HEK293 (cell line): ENCODE measurements around the gene PTPRO.

Source experiments
- CTCF ChIA-PET: fragments of 350-600 bp; formaldehyde crosslinking; extraction: SDS; loops from one replicate; lab custom pipeline; 2021; ENCODE audit warnings: antibody characterized with exemption; lab: Yijun Ruan, JAX
- POLR2A ChIA-PET: fragments of 300-600 bp; formaldehyde crosslinking; extraction: SDS; loops from one replicate; lab custom pipeline; 2020; ENCODE audit warnings: antibody characterized with exemption, inconsistent platforms; lab: Yijun Ruan, JAX
- H3K27ac ChIP-seq: fragments of 200-500 bp; sonication (Bioruptor generic); 2 replicates; pipeline ENCODE4 v1.5.1; 2014; ENCODE audit warnings: low read depth, low read length, control low read depth, inconsistent platforms; ENCODE audit errors: extremely low read depth
- H3K36me3 ChIP-seq, 2 experiments: fragments of 200-500 bp in 1 of 2; sonication (Bioruptor generic) in 1 of 2; 1 replicate in 1 of 2; 2 replicates in 1 of 2; pipeline ENCODE4 v1.5.1; 2014 to 2017; ENCODE audit warnings: inconsistent platforms in 2 of 2, low read length in 2 of 2; ENCODE audit not compliant: control insufficient read depth in 2 of 2, insufficient read depth in 1 of 2
- H3K4me1 ChIP-seq: fragments of 200-500 bp; sonication (Bioruptor generic); 2 replicates; pipeline ENCODE4 v1.5.1; 2014; ENCODE audit warnings: mild to moderate bottlenecking, low read length, inconsistent platforms; ENCODE audit not compliant: control insufficient read depth, insufficient read depth
- H3K4me3 ChIP-seq: 2 replicates; pipeline ENCODE4 v1.5.1; 2011; ENCODE audit warnings: low read depth, mild to moderate bottlenecking, control low read depth, low read length, moderate library complexity
- H3K9me3 ChIP-seq: fragments of 200-500 bp; sonication (Bioruptor generic); 2 replicates; pipeline ENCODE4 v1.5.1; 2014; ENCODE audit warnings: low read depth, low read length, inconsistent platforms; ENCODE audit not compliant: control insufficient read depth, insufficient read depth
- HOXC10 ChIP-seq: sonication (generic); formaldehyde crosslinking; IDR thresholded peaks from 2 replicates; pipeline ENCODE4 v1.8.1; 2023; ENCODE audit warnings: mild to moderate bottlenecking, missing genetic modification reagents
- KLF8 ChIP-seq: fragments of 450-650 bp; formaldehyde crosslinking; IDR thresholded peaks from 2 replicates; pipeline ENCODE4 v1.5.1; 2016; ENCODE audit warnings: missing biosample characterization, missing genetic modification characterization
- MYNN ChIP-seq: fragments of 450-650 bp; formaldehyde crosslinking; IDR thresholded peaks from 2 replicates; pipeline ENCODE4 v1.5.1; 2016; ENCODE audit warnings: missing biosample characterization, missing genetic modification characterization, borderline replicate concordance
- OVOL3 ChIP-seq: fragments of 450-650 bp; formaldehyde crosslinking; IDR thresholded peaks from 2 replicates; pipeline ENCODE4 v1.5.1; 2016; ENCODE audit warnings: missing biosample characterization, missing genetic modification characterization
- REST ChIP-seq: fragments of 450-650 bp; formaldehyde crosslinking; IDR thresholded peaks from 2 replicates; pipeline ENCODE4 v1.5.1; 2016; ENCODE audit warnings: missing biosample characterization, missing genetic modification characterization
- SCRT2 ChIP-seq: fragments of 450-650 bp; formaldehyde crosslinking; IDR thresholded peaks from 2 replicates; pipeline ENCODE4 v1.5.1; 2016; ENCODE audit warnings: missing biosample characterization, missing genetic modification characterization
- ZBTB17 ChIP-seq: fragments of 450-650 bp; formaldehyde crosslinking; IDR thresholded peaks from 2 replicates; pipeline ENCODE4 v1.5.1; 2016; ENCODE audit warnings: missing biosample characterization, missing genetic modification characterization
- ZFP3 ChIP-seq: fragments of 450-650 bp; formaldehyde crosslinking; IDR thresholded peaks from 2 replicates; pipeline ENCODE4 v1.5.1; 2016; ENCODE audit warnings: low read depth, missing biosample characterization, missing genetic modification characterization
- ZFP37 ChIP-seq: fragments of 450-650 bp; formaldehyde crosslinking; IDR thresholded peaks from 2 replicates; pipeline ENCODE4 v1.5.1; 2016; ENCODE audit warnings: missing biosample characterization, missing genetic modification characterization
- ZIC2 ChIP-seq: fragments of 450-650 bp; formaldehyde crosslinking; IDR thresholded peaks from 2 replicates; pipeline ENCODE4 v1.5.1; 2016; ENCODE audit warnings: missing biosample characterization, missing genetic modification characterization
- ZNF112 ChIP-seq: fragments of 450-650 bp; formaldehyde crosslinking; IDR thresholded peaks from 2 replicates; pipeline ENCODE4 v1.5.0; 2017; ENCODE audit warnings: missing biosample characterization, missing genetic modification characterization
- ZNF132 ChIP-seq: fragments of 450-650 bp; formaldehyde crosslinking; IDR thresholded peaks from 2 replicates; pipeline ENCODE4 v1.5.1; 2017; ENCODE audit warnings: missing biosample characterization, missing genetic modification characterization, borderline replicate concordance
- ZNF148 ChIP-seq: fragments of 450-650 bp; formaldehyde crosslinking; IDR thresholded peaks from 2 replicates; pipeline ENCODE4 v1.5.0; 2017; ENCODE audit warnings: missing biosample characterization, missing genetic modification characterization, borderline replicate concordance
- ZNF211 ChIP-seq: fragments of 450-650 bp; formaldehyde crosslinking; IDR thresholded peaks from 2 replicates; pipeline ENCODE4 v1.5.1; 2016; ENCODE audit warnings: low read depth, missing biosample characterization, missing genetic modification characterization
- ZNF239 ChIP-seq: fragments of 450-650 bp; formaldehyde crosslinking; IDR thresholded peaks from 2 replicates; pipeline ENCODE4 v1.5.1; 2016; ENCODE audit warnings: missing biosample characterization, missing genetic modification characterization
- ZNF24 ChIP-seq: fragments of 450-650 bp; formaldehyde crosslinking; IDR thresholded peaks from 2 replicates; pipeline ENCODE4 v1.5.1; 2016; ENCODE audit warnings: missing biosample characterization, missing genetic modification characterization
- ZNF335 ChIP-seq: fragments of 450-650 bp; formaldehyde crosslinking; conservative IDR thresholded peaks from 2 replicates; pipeline ENCODE4 v1.5.1; 2016; ENCODE audit warnings: missing biosample characterization, missing genetic modification characterization
- ZNF433 ChIP-seq: fragments of 450-650 bp; formaldehyde crosslinking; IDR thresholded peaks from 2 replicates; pipeline ENCODE4 v1.5.1; 2016; ENCODE audit warnings: missing biosample characterization, missing genetic modification characterization, low read depth
- ZNF521 ChIP-seq: fragments of 450-650 bp; formaldehyde crosslinking; IDR thresholded peaks from 2 replicates; pipeline ENCODE4 v1.5.1; 2017; ENCODE audit warnings: missing biosample characterization, mild to moderate bottlenecking, missing genetic modification characterization
- ZNF549 ChIP-seq: fragments of 450-650 bp; IDR thresholded peaks from 2 replicates; pipeline ENCODE4 v1.5.1; 2018; ENCODE audit warnings: missing biosample characterization, missing genetic modification characterization, mild to moderate bottlenecking, inconsistent platforms, moderate library complexity
- ZNF596 ChIP-seq: fragments of 450-650 bp; IDR thresholded peaks from 2 replicates; pipeline ENCODE4 v1.5.0; 2018; ENCODE audit warnings: missing biosample characterization, mild to moderate bottlenecking, missing genetic modification characterization, moderate library complexity
- ZNF626 ChIP-seq: fragments of 450-650 bp; sonication (Bioruptor Pico); formaldehyde crosslinking; IDR thresholded peaks from 2 replicates; pipeline ENCODE4 v1.5.1; 2018; ENCODE audit warnings: missing biosample characterization, missing genetic modification characterization, inconsistent platforms
- ZNF670 ChIP-seq: fragments of 450-650 bp; formaldehyde crosslinking; IDR thresholded peaks from 2 replicates; pipeline ENCODE4 v1.5.1; 2016; ENCODE audit warnings: missing biosample characterization, missing genetic modification characterization, low read depth
- ZNF747 ChIP-seq: fragments of 450-650 bp; formaldehyde crosslinking; IDR thresholded peaks from 2 replicates; pipeline ENCODE4 v1.5.1; 2016; ENCODE audit warnings: missing biosample characterization, missing genetic modification characterization

PTPRO gene

GRCh38 chr12:15318841-15319240, 3.5 kb upstream of the PTPRO start:
- Histone ChIP-seq H3K4me1 (peaks cover 4% of the 10 kb centered on the region; the same call in 1 of the 2 replicates), H3K4me3 (no peak overlapping the region), H3K9me3 (no peaks in the 10 kb centered on the region), H3K27ac (no peak overlapping the region), H3K36me3 (no peaks in the 10 kb centered on the region)
- CTCF ChIA-PET: interaction anchor here (0.6 kb wide), 1 partner anchor 1301 kb away, joined by 4 read pairs; no protein-coding TSS in a partner anchor
- TF ChIP-seq ZNF521 (tag by site-specific recombination): no peak
- POLR2A ChIA-PET: no interaction called here

- peaks cover 4% of the 10 kb centered on the region; the same call in 1 of the 2 replicates for H3K4me1 ChIP-seq
- H3K27ac ChIP-seq: no peak overlapping the region
- no peaks in the 10 kb centered on the region for H3K9me3 ChIP-seq
- POLR2A ChIA-PET: no interaction called here
- no peaks in the 10 kb centered on the region for H3K36me3 ChIP-seq
- TF ChIP-seq ZNF549 (no peak), ZIC2 (tag by site-specific recombination) (no peak), ZNF670 (no peak), ZNF335 (no peak), ZNF211 (tag by site-specific recombination) (no peak), ZNF433 (tag by site-specific recombination) (no peak), ZFP3 (tag by site-specific recombination) (no peak), OVOL3 (tag by site-specific recombination) (no peak), ZFP37 (tag by site-specific recombination) (no peak), ZNF24 (tag by site-specific recombination) (no peak), ZNF112 (tag by site-specific recombination) (no peak), HOXC10 (CRISPR knock-in tag) (no peak), ZNF596 (no peak), ZBTB17 (tag by site-specific recombination) (no peak), ZNF626 (tag by site-specific recombination) (no peak), ZNF747 (tag by site-specific recombination) (no peak), MYNN (no peak), ZNF148 (tag by site-specific recombination) (no peak), KLF8 (tag by site-specific recombination) (no peak), ZNF132 (tag by site-specific recombination) (no peak)
- CTCF ChIA-PET: no interaction called here
- no peak overlapping the region for H3K4me3 ChIP-seq
Observed at GRCh38 chr12:15320881-15321280, 1.4 kb upstream of the PTPRO start.

GRCh38 chr12:15323480-15323879, 1.2 kb downstream of the PTPRO start:
- ChIA-PET CTCF (interaction anchor here (0.6 kb wide), 1 partner anchor 1183 kb away, joined by 3 read pairs; no protein-coding TSS in a partner anchor), POLR2A (no interaction called here)
- H3K27ac ChIP-seq: no peak overlapping the region
- no peaks in the 10 kb centered on the region for H3K9me3 ChIP-seq
- H3K4me1 ChIP-seq: peaks cover 4% of the 10 kb centered on the region; the same call in 1 of the 2 replicates
- TF ChIP-seq SCRT2 (tag by site-specific recombination) (peak; percentile 46; the same call in 1 of the 2 replicates), ZNF239 (tag by site-specific recombination) (no peak), REST (peak; percentile 66)
- no peak overlapping the region for H3K4me3 ChIP-seq
- no peaks in the 10 kb centered on the region for H3K36me3 ChIP-seq
